ENCODE measurements around the gene GPRC5A. TPM values are rescaled to one million over a fixed set of nuclear protein-coding genes. Genes with fewer than 3 reads are reported as not detected.

Gene GPRC5A
- total and polyA plus RNA-seq, 2 experiments from 2014 or later, result 0.16 to 0.38 TPM

DNA sequence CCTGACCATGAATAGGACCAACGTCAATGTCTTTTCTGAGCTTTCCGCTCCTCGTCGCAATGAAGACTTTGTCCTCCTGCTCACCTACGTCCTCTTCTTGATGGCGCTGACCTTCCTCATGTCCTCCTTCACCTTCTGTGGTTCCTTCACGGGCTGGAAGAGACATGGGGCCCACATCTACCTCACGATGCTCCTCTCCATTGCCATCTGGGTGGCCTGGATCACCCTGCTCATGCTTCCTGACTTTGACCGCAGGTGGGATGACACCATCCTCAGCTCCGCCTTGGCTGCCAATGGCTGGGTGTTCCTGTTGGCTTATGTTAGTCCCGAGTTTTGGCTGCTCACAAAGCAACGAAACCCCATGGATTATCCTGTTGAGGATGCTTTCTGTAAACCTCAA, 17.3 kb downstream of the GPRC5A start:
- Mint-ChIP-seq H3K36me3 (ENCODE audit: low read depth) (no peaks in the 10 kb centered on the region), H3K4me1 (peaks cover 6% of the 10 kb centered on the region), H3K9me3 (no peaks in the 10 kb centered on the region), H3K27ac (no peak overlapping the region), H3K4me3 (no peak overlapping the region), H3K27me3 (ENCODE audit: insufficient read depth, low read depth, poor library complexity) (peaks cover 5% of the 10 kb centered on the region)
- no peaks in the 10 kb centered on the region for H4K20me1 ChIP-seq (replicated peaks; ENCODE audit: insufficient read depth)
- DNase-seq (ENCODE audit: low spot score) (no peak), ATAC-seq (no peak)
- no peak overlapping the region for H3K4me2 ChIP-seq
- no peaks in the 10 kb centered on the region for H3K79me2 ChIP-seq (replicated peaks; ENCODE audit: insufficient read depth)
- H3K27me3 ChIP-seq (ENCODE audit: insufficient read depth), result no peaks in the 10 kb centered on the region
- no peaks in the 10 kb centered on the region for H3F3A ChIP-seq (replicated peaks; ENCODE audit: low read depth)
- TF ChIP-seq, protein P1, sequence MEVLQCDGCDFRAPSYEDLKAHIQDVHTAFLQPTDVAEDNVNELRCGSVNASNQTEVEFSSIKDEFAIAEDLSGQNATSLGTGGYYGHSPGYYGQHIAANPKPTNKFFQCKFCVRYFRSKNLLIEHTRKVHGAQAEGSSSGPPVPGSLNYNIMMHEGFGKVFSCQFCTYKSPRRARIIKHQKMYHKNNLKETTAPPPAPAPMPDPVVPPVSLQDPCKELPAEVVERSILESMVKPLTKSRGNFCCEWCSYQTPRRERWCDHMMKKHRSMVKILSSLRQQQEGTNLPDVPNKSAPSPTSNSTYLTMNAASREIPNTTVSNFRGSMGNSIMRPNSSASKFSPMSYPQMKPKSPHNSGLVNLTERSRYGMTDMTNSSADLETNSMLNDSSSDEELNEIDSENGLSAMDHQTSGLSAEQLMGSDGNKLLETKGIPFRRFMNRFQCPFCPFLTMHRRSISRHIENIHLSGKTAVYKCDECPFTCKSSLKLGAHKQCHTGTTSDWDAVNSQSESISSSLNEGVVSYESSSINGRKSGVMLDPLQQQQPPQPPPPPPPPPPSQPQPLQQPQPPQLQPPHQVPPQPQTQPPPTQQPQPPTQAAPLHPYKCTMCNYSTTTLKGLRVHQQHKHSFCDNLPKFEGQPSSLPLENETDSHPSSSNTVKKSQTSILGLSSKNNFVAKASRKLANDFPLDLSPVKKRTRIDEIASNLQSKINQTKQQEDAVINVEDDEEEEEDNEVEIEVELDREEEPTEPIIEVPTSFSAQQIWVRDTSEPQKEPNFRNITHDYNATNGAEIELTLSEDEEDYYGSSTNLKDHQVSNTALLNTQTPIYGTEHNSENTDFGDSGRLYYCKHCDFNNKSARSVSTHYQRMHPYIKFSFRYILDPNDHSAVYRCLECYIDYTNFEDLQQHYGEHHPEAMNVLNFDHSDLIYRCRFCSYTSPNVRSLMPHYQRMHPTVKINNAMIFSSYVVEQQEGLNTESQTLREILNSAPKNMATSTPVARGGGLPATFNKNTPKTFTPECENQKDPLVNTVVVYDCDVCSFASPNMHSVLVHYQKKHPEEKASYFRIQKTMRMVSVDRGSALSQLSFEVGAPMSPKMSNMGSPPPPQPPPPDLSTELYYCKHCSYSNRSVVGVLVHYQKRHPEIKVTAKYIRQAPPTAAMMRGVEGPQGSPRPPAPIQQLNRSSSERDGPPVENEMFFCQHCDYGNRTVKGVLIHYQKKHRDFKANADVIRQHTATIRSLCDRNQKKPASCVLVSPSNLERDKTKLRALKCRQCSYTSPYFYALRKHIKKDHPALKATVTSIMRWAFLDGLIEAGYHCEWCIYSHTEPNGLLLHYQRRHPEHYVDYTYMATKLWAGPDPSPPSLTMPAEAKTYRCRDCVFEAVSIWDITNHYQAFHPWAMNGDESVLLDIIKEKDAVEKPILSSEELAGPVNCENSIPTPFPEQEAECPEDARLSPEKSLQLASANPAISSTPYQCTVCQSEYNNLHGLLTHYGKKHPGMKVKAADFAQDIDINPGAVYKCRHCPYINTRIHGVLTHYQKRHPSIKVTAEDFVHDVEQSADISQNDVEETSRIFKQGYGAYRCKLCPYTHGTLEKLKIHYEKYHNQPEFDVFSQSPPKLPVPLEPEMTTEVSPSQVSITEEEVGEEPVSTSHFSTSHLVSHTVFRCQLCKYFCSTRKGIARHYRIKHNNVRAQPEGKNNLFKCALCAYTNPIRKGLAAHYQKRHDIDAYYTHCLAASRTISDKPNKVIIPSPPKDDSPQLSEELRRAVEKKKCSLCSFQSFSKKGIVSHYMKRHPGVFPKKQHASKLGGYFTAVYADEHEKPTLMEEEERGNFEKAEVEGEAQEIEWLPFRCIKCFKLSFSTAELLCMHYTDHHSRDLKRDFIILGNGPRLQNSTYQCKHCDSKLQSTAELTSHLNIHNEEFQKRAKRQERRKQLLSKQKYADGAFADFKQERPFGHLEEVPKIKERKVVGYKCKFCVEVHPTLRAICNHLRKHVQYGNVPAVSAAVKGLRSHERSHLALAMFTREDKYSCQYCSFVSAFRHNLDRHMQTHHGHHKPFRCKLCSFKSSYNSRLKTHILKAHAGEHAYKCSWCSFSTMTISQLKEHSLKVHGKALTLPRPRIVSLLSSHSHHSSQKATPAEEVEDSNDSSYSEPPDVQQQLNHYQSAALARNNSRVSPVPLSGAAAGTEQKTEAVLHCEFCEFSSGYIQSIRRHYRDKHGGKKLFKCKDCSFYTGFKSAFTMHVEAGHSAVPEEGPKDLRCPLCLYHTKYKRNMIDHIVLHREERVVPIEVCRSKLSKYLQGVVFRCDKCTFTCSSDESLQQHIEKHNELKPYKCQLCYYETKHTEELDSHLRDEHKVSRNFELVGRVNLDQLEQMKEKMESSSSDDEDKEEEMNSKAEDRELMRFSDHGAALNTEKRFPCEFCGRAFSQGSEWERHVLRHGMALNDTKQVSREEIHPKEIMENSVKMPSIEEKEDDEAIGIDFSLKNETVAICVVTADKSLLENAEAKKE (CRISPR knock-in tag; IDR thresholded peaks at IDR 0.05), result no peak
- no peaks in the 10 kb centered on the region for H3K36me3 ChIP-seq (ENCODE audit: insufficient read depth)
- no peak overlapping the region for H2AFZ ChIP-seq
- no peak overlapping the region for H3K4me3 ChIP-seq
- no peaks in the 10 kb centered on the region for H3K4me1 ChIP-seq (ENCODE audit: insufficient read depth)
- 0 out of 2 replicates have a peak, but pooled peaks cover 4% of the 10 kb centered on the region for H3K9me2 ChIP-seq (ENCODE audit: insufficient read depth)
- no peak overlapping the region for H3K27ac ChIP-seq (ENCODE audit: low read depth)

DNA sequence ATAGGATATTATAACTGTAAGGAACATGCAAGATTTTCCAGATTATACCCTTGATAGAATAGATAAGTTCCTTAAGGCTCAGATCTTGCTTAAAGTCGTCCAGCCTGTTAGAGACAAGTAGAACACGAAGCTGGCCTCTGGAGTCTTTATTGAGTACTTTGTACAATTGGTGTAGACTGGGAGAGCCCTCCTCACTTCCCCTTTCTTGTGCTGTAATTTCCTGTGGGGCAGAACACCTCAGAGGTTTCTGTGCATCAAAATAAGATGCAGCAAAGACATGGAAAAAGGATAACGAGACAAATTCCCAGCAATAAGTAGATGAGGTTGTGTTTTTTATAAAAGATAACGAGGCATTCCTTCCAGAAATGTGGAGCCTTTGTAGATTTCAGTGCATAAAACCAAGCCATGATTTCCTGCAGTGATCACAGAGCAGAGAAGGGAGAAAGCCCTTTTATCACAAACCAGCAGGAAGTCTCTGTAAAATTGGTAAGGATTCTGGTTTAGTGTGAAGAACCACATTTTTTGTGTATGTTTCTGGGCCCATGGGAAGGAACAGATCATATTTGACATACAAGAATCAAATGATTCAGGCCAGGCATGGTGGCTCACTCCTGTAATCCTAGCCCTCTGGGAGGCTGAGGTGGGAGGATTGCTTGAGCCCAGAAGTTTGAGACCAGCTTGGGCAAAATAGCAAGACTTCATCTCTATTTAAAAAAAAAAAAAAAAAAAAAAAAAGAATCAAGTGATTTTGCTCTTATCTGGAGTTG, 18.0 kb downstream of the GPRC5A start:
- Mint-ChIP-seq H3K4me1 (peaks cover 11% of the 10 kb centered on the region), H3K27me3 (ENCODE audit: insufficient read depth, low read depth, poor library complexity) (peaks cover 5% of the 10 kb centered on the region), H3K27ac (no peak overlapping the region), H3K36me3 (ENCODE audit: low read depth) (no peaks in the 10 kb centered on the region), H3K4me3 (no peak overlapping the region), H3K9me3 (no peaks in the 10 kb centered on the region)
- H3K27me3 ChIP-seq (ENCODE audit: insufficient read depth), result no peaks in the 10 kb centered on the region
- H3K4me3 ChIP-seq, result no peak overlapping the region
- H4K20me1 ChIP-seq (replicated peaks; ENCODE audit: insufficient read depth), result no peaks in the 10 kb centered on the region
- H3K79me2 ChIP-seq (replicated peaks; ENCODE audit: insufficient read depth), result no peaks in the 10 kb centered on the region
- no peaks in the 10 kb centered on the region for H3F3A ChIP-seq (replicated peaks; ENCODE audit: low read depth)
- DNase-seq (ENCODE audit: low spot score), result no peak
- no peak overlapping the region for H3K4me2 ChIP-seq
- no peak overlapping the region for H2AFZ ChIP-seq
- no peak for ATAC-seq
- H3K9me2 ChIP-seq (ENCODE audit: insufficient read depth), result 0 out of 2 replicates have a peak, but pooled peaks cover 4% of the 10 kb centered on the region
- no peaks in the 10 kb centered on the region for H3K36me3 ChIP-seq (ENCODE audit: insufficient read depth)
- H3K4me1 ChIP-seq (ENCODE audit: insufficient read depth), result no peaks in the 10 kb centered on the region
- H3K27ac ChIP-seq (ENCODE audit: low read depth), result no peak overlapping the region
- TF ChIP-seq STAT1 (IDR thresholded peaks at IDR 0.05; ENCODE audit: unreplicated experiment), result no peak
- no peak for TF ChIP-seq JUNB (IDR thresholded peaks at IDR 0.05; ENCODE audit: unreplicated experiment)
- TF ChIP-seq CREB1 (CRISPR knock-in tag; IDR thresholded peaks at IDR 0.05; ENCODE audit: low read depth), result no peak
- no peak for TF ChIP-seq POLR2AphosphoS5 (IDR thresholded peaks at IDR 0.05; ENCODE audit: low read depth)
- TF ChIP-seq, protein P1 (CRISPR knock-in tag; IDR thresholded peaks at IDR 0.05), result no peak
- no peak for TF ChIP-seq NANOG (IDR thresholded peaks at IDR 0.05; ENCODE audit: borderline replicate concordance)

All from GM23338 (cell line).